Mammary epithelial cell (primary cell): ENCODE measurements around the gene GLCCI1.

Experiments
- CTCF ChIP-seq, 2 donors: IDR thresholded peaks in 1 of 2; conservative IDR thresholded peaks in 1 of 2; 2 replicates each; pipeline ENCODE4 v1.5.1; 2011 to 2012; ENCODE audit warnings: inconsistent platforms in 2 of 2, low read length in 2 of 2, mild to moderate bottlenecking in 2 of 2, control low read depth in 1 of 2, low read depth in 1 of 2; ENCODE audit not compliant: insufficient read depth in 1 of 2; ENCODE audit errors: extremely low read depth in 1 of 2
- EZH2 ChIP-seq: IDR thresholded peaks from 2 replicates; pipeline ENCODE4 v1.6.1; 2012; ENCODE audit warnings: low read length, inconsistent platforms, borderline replicate concordance

- TF ChIP-seq CTCF (conservative IDR thresholded peaks at IDR 0.05 in 1 of 2, IDR thresholded peaks at IDR 0.05 in 1 of 2; ENCODE audit: extremely low read depth in 1 of 2, insufficient read depth in 1 of 2, low read depth in 1 of 2, low read length in 2 of 2) = no peak
- TF ChIP-seq EZH2 = no peak
Observed at GRCh38 chr7:7972922-7973594, 4.5 kb downstream of the GLCCI1 start.
